Measurements from ENCODE around the gene DGCR2.

The DGCR2 gene

DNA sequence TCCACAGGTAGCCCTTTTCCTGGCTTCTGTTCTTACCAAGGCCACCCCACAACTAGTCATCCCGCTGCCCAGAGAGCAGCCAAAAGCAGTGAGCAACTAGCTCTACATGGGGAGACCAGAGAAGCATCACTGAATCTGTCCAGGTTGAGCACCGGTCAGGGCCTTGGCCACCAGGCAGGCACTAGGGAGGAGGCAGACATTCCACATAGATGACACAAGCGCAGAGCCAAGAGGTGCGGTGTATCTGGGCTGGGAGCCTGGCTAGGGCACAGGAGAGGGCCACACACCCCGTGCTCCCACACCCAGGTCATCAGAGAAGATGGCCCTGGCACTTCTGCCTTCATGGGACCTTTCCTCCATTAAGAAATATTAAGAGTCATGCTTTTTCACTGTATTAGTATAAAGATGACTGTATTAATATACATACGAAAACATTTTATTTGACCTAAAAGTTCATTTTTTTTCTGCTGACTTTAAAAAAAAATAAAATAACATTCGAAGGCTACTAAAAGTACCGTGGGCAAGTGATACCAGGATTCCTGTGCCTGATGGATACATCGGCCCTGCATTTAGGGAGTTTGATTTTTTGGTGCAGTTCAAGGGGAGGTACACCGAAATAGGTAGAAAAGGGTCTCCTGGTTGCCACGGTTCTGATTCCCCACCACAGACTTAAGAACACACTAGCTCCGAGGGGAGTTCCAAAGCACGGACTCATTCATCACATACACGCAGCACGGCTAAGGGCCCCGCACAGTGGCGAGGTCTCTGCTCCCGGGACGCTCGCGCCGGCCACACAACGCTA is 1.2 kb downstream of the DGCR2 start:
- Histone ChIP-seq H3K4me1 (ENCODE audit: control insufficient read depth in 1 of 2, insufficient read depth in 2 of 2, low read length in 2 of 2) (peaks cover 50 to 52% of the 10 kb centered on the region in 2 donors), H3K27ac (ENCODE audit: low read depth, low read length) (peak overlapping the region; percentile 83), H3K4me3 (ENCODE audit: low read depth in 1 of 2, low read length in 2 of 2) (peak overlapping the region; percentile 90 to 96), H3K36me3 (ENCODE audit: control insufficient read depth in 1 of 2, insufficient read depth in 2 of 2, low read length in 2 of 2) (peaks cover 0 to 7% of the 10 kb centered on the region in 2 donors), H3K9me3 (ENCODE audit: control insufficient read depth in 1 of 2, low read length in 2 of 2) (no peaks in the 10 kb centered on the region), H3K9ac (ENCODE audit: low read depth in 1 of 2, low read length in 2 of 2) (peak overlapping the region; percentile 90 to 98), H3K27me3 (ENCODE audit: control insufficient read depth in 1 of 2, insufficient read depth in 2 of 2, low read length in 2 of 2) (no peaks in the 10 kb centered on the region)

DNA sequence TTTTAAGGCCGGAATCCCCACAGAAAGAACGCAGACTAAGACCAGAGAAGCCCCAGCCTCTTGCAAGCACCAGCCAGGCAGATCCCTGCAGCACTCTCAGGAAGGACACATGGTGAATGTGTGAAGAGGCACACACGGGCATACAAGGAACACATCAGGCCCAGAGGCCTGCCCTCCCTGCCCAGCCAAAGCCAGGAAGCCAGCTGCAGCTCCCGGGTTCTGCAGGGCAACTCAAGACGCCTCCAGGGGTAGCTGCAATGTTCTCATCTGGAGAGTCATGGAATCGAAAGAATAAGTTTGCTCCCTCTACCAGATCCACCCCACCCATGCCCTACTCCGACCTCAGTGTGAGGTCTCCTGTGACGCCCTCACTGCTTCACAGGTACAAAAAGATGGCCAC is 2.3 kb downstream of the DGCR2 start:
- H3K9me3 ChIP-seq (ENCODE audit: control insufficient read depth in 1 of 2, low read length in 2 of 2) = no peaks in the 10 kb centered on the region
- H3K27me3 ChIP-seq (ENCODE audit: control insufficient read depth in 1 of 2, insufficient read depth in 2 of 2, low read length in 2 of 2) = no peaks in the 10 kb centered on the region
- no peak overlapping the region for H3K27ac ChIP-seq (ENCODE audit: low read depth, low read length)
- H3K4me1 ChIP-seq (ENCODE audit: control insufficient read depth in 1 of 2, insufficient read depth in 2 of 2, low read length in 2 of 2) = peaks cover 50 to 53% of the 10 kb centered on the region in 2 donors
- H3K4me3 ChIP-seq (ENCODE audit: low read depth in 1 of 2, low read length in 2 of 2) = peak overlapping the region; percentile 90 to 96
- H3K9ac ChIP-seq (ENCODE audit: low read depth in 1 of 2, low read length in 2 of 2) = peak overlapping the region in 1 of 2 donors; percentile 90
- peaks cover 0 to 9% of the 10 kb centered on the region in 2 donors for H3K36me3 ChIP-seq (ENCODE audit: control insufficient read depth in 1 of 2, insufficient read depth in 2 of 2, low read length in 2 of 2)

DNA sequence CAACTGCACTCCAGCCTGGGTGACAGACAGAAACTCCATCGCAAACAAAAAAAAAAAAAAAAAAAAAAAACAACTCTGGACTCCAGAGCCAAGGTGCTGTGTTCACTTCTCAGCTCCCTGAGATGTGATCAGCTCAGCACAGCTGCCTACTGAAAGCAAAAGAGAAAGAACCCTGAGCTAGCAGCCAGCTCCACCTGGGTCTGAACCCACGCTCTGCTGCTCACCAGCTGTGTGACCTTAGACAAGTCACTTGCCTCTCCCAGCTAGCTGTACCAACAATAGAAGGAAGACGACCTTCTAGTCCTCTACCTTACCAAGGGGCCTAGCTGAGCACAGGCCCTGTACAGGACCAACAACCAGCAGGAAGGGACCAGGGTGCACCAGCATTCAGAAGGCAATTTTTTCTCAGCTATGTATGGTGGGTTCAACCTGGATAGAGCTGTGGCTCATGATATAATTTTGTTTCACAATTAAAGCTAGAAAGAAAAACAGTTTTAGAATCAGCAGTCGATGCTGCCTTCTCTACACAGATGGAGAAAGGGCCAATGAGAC is 3.8 kb downstream of the DGCR2 start:
- Histone ChIP-seq H3K4me3 (ENCODE audit: low read depth in 1 of 2, low read length in 2 of 2) (no peak overlapping the region), H3K27ac (ENCODE audit: low read depth, low read length) (no peak overlapping the region), H3K4me1 (ENCODE audit: control insufficient read depth in 1 of 2, insufficient read depth in 2 of 2, low read length in 2 of 2) (peaks cover 50 to 57% of the 10 kb centered on the region in 2 donors), H3K27me3 (ENCODE audit: control insufficient read depth in 1 of 2, insufficient read depth in 2 of 2, low read length in 2 of 2) (no peaks in the 10 kb centered on the region), H3K9ac (ENCODE audit: low read depth in 1 of 2, low read length in 2 of 2) (no peak overlapping the region), H3K36me3 (ENCODE audit: control insufficient read depth in 1 of 2, insufficient read depth in 2 of 2, low read length in 2 of 2) (peaks cover 0 to 9% of the 10 kb centered on the region in 2 donors), H3K9me3 (ENCODE audit: control insufficient read depth in 1 of 2, low read length in 2 of 2) (no peaks in the 10 kb centered on the region)

DNA sequence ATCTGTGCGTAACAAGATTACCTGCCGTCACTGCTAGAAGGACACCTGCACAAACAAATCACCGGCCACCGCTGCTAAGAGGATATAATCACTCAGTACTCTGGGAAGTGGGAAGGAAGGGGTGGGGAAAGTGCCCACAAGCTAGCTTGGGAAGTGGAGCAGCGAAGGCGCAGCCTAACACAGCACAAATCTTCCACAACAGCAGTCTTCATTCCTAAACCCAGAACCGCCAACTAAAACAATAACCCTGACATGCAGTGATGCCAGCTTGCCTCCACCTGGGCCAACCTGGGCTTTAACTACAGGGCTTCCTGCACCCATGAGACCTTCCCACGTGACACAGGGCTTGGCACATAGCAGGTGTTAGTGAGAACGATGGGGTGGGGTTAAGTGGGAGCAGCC is 5.1 kb downstream of the DGCR2 start:
- Histone ChIP-seq H3K9me3 (ENCODE audit: control insufficient read depth in 1 of 2, low read length in 2 of 2) (no peaks in the 10 kb centered on the region), H3K4me1 (ENCODE audit: control insufficient read depth in 1 of 2, insufficient read depth in 2 of 2, low read length in 2 of 2) (peaks cover 45 to 51% of the 10 kb centered on the region in 2 donors), H3K4me3 (ENCODE audit: low read depth in 1 of 2, low read length in 2 of 2) (no peak overlapping the region), H3K27me3 (ENCODE audit: control insufficient read depth in 1 of 2, insufficient read depth in 2 of 2, low read length in 2 of 2) (no peaks in the 10 kb centered on the region), H3K36me3 (ENCODE audit: control insufficient read depth in 1 of 2, insufficient read depth in 2 of 2, low read length in 2 of 2) (peaks cover 0 to 9% of the 10 kb centered on the region in 2 donors), H3K27ac (ENCODE audit: low read depth, low read length) (no peak overlapping the region), H3K9ac (ENCODE audit: low read depth in 1 of 2, low read length in 2 of 2) (peak overlapping the region in 1 of 2 donors; percentile 34)

DNA sequence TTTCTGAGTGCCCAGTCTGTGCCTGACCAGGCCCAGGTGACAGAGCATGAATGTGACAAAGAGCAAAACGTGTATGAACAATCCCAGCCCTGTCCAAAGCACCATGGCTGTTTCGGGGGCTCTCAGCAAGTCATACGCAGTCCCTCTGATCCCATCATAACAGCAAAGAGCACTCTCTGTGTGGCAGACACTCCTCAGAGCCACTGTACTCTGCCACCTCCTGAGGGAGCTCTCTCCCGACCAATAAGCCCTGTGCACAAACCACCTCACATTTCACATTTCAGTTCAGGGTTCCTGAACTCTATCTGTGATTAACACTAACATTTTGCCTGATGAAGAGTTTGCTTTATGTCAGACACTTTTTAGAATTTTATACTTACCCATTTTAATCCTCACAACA is 6.6 kb downstream of the DGCR2 start:
- peaks cover 35 to 48% of the 10 kb centered on the region in 2 donors for H3K4me1 ChIP-seq (ENCODE audit: control insufficient read depth in 1 of 2, insufficient read depth in 2 of 2, low read length in 2 of 2)

DNA sequence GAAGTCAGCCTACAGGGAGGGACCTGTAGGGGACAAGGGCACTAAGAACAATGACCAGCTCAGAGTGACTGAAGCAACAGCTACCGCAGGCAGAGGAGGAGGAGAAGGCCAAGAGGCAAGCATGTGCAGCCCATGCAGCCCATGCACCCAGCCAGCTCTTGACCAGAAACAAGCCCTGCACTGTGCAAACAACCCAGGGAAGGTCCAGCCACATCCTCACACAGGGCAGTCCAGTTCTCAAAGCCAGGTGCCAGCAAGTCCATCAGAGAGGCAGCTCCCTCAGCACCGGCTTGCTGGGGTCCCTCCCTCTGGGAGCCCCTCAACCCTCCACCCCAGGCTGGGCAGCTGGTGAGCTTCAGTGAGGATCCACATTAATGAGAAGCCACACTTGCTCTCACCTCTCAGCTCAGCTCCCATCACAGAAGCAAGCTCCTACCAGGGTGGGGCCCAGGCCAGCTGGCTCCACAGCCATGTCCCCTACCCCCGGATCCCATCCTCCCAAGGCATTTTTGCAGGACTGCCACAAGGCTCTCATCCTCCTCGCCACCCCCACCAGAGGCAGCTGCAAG is 7.1 kb downstream of the DGCR2 start:
- H3K4me1 ChIP-seq (ENCODE audit: control insufficient read depth in 1 of 2, insufficient read depth in 2 of 2, low read length in 2 of 2) = peaks cover 32 to 45% of the 10 kb centered on the region in 2 donors
- no peaks in the 10 kb centered on the region for H3K9me3 ChIP-seq (ENCODE audit: control insufficient read depth in 1 of 2, low read length in 2 of 2)
- peaks cover 0 to 9% of the 10 kb centered on the region in 2 donors for H3K36me3 ChIP-seq (ENCODE audit: control insufficient read depth in 1 of 2, insufficient read depth in 2 of 2, low read length in 2 of 2)
- no peak overlapping the region for H3K4me3 ChIP-seq (ENCODE audit: low read depth in 1 of 2, low read length in 2 of 2)
- no peak overlapping the region for H3K27ac ChIP-seq (ENCODE audit: low read depth, low read length)
- H3K27me3 ChIP-seq (ENCODE audit: control insufficient read depth in 1 of 2, insufficient read depth in 2 of 2, low read length in 2 of 2) = no peaks in the 10 kb centered on the region
- H3K9ac ChIP-seq (ENCODE audit: low read depth in 1 of 2, low read length in 2 of 2) = no peak overlapping the region

More for the DNA sequence above, 6.6 kb downstream of the DGCR2 start:
- H3K27ac ChIP-seq (ENCODE audit: low read depth, low read length) = no peak overlapping the region
- H3K36me3 ChIP-seq (ENCODE audit: control insufficient read depth in 1 of 2, insufficient read depth in 2 of 2, low read length in 2 of 2) = peaks cover 0 to 9% of the 10 kb centered on the region in 2 donors
- no peak overlapping the region for H3K4me3 ChIP-seq (ENCODE audit: low read depth in 1 of 2, low read length in 2 of 2)
- H3K9ac ChIP-seq (ENCODE audit: low read depth in 1 of 2, low read length in 2 of 2) = no peak overlapping the region
- H3K9me3 ChIP-seq (ENCODE audit: control insufficient read depth in 1 of 2, low read length in 2 of 2) = no peaks in the 10 kb centered on the region
- no peaks in the 10 kb centered on the region for H3K27me3 ChIP-seq (ENCODE audit: control insufficient read depth in 1 of 2, insufficient read depth in 2 of 2, low read length in 2 of 2)

DNA sequence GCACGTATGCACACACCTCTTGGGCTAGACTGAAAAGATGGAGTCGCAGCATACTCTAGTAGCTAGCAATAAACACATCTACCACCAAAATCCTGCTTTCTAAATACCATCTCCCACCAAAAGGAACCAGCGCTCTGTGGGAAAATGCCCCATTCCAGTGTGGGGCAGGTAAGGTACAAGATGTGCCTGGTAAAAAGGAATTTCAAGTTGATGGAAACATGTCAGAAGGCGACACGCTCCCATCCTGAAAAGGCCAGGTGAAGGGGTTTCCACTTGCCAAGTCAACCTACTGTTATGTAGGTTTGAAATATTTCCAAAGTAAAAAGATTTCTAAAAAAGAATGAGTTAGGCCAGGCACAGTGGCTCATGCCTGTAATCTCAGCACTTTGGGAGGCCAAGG is 8.8 kb downstream of the DGCR2 start:
- no peak overlapping the region for H3K27ac ChIP-seq (ENCODE audit: low read depth, low read length)
- H3K4me1 ChIP-seq (ENCODE audit: control insufficient read depth in 1 of 2, insufficient read depth in 2 of 2, low read length in 2 of 2) = peaks cover 32 to 45% of the 10 kb centered on the region in 2 donors
- no peaks in the 10 kb centered on the region for H3K9me3 ChIP-seq (ENCODE audit: control insufficient read depth in 1 of 2, low read length in 2 of 2)
- H3K4me3 ChIP-seq (ENCODE audit: low read depth in 1 of 2, low read length in 2 of 2) = no peak overlapping the region
- H3K9ac ChIP-seq (ENCODE audit: low read depth in 1 of 2, low read length in 2 of 2) = no peak overlapping the region
- H3K27me3 ChIP-seq (ENCODE audit: control insufficient read depth in 1 of 2, insufficient read depth in 2 of 2, low read length in 2 of 2) = no peaks in the 10 kb centered on the region
- peaks cover 0 to 9% of the 10 kb centered on the region in 2 donors for H3K36me3 ChIP-seq (ENCODE audit: control insufficient read depth in 1 of 2, insufficient read depth in 2 of 2, low read length in 2 of 2)

DNA sequence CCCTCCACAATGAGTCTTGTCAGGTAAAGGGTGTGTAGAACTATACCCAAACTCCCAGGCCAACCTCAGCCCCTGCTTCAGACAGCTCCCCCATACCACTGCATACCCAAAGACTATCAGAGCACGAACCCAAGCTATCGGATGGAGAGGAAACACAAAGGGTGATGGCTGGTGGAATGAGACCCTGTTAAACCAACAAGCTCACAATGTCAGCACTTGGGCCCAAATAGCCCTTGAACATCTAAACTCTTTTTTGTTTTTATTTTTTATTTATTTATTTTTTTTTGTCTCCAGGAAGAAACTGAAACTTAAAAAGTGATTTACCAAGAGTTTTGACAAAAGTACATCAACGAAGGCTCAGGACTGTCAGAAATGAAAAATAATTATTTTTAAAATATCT is 10.6 kb downstream of the DGCR2 start:
- Histone ChIP-seq H3K36me3 (ENCODE audit: control insufficient read depth in 1 of 2, insufficient read depth in 2 of 2, low read length in 2 of 2) (peaks cover 0 to 5% of the 10 kb centered on the region in 2 donors), H3K4me3 (ENCODE audit: low read depth in 1 of 2, low read length in 2 of 2) (no peak overlapping the region), H3K27ac (ENCODE audit: low read depth, low read length) (no peak overlapping the region), H3K4me1 (ENCODE audit: control insufficient read depth in 1 of 2, insufficient read depth in 2 of 2, low read length in 2 of 2) (peaks cover 14 to 27% of the 10 kb centered on the region in 2 donors), H3K9ac (ENCODE audit: low read depth in 1 of 2, low read length in 2 of 2) (no peak overlapping the region), H3K9me3 (ENCODE audit: control insufficient read depth in 1 of 2, low read length in 2 of 2) (no peaks in the 10 kb centered on the region), H3K27me3 (ENCODE audit: control insufficient read depth in 1 of 2, insufficient read depth in 2 of 2, low read length in 2 of 2) (no peaks in the 10 kb centered on the region)

DNA sequence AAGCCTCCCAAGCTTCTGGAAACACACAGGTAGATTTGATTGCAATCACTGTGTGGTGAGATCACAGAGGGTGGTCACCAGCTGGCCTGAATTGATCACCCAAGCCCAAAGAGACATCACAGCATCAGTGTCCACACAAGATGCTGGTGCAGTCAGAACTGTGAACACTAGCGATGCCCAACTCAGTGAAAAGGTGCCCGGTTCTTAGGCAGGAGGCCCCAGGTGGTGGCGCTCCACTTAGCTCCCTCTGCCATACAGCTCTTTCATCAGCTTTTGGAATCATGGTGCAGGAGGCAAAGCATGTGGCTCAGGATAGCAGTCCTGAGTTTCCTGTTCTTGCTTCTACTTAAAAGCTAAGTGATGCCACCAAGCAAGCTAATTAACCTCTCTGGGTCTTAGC is 11.1 kb downstream of the DGCR2 start:
- no peak overlapping the region for H3K27ac ChIP-seq (ENCODE audit: low read depth, low read length)
- no peak overlapping the region for H3K9ac ChIP-seq (ENCODE audit: low read depth in 1 of 2, low read length in 2 of 2)
- H3K4me3 ChIP-seq (ENCODE audit: low read depth in 1 of 2, low read length in 2 of 2) = no peak overlapping the region
- no peaks in the 10 kb centered on the region for H3K9me3 ChIP-seq (ENCODE audit: control insufficient read depth in 1 of 2, low read length in 2 of 2)
- H3K36me3 ChIP-seq (ENCODE audit: control insufficient read depth in 1 of 2, insufficient read depth in 2 of 2, low read length in 2 of 2) = peaks cover 0 to 3% of the 10 kb centered on the region in 2 donors
- no peaks in the 10 kb centered on the region for H3K27me3 ChIP-seq (ENCODE audit: control insufficient read depth in 1 of 2, insufficient read depth in 2 of 2, low read length in 2 of 2)
- peaks cover 13 to 22% of the 10 kb centered on the region in 2 donors for H3K4me1 ChIP-seq (ENCODE audit: control insufficient read depth in 1 of 2, insufficient read depth in 2 of 2, low read length in 2 of 2)

DNA sequence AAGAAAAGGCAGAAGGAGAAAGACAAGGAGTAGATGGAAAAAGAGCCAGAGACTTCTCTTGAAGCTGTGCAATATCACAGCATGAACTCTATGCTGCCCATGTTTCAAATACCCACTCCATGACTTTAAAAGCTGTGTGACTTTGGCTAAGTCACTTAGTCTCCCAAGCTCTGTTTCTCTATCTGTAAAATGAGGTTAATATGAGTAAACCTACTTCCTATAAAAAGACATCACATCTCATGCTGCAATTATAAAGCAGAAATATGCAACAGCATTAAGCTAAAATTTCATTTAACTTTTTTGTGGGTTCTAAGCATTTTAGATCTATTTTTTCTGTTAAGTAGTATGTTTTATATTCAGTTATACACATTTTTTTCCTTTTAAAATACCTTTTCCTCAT is 11.6 kb downstream of the DGCR2 start:
- Histone ChIP-seq H3K27me3 (ENCODE audit: control insufficient read depth in 1 of 2, insufficient read depth in 2 of 2, low read length in 2 of 2) (no peaks in the 10 kb centered on the region), H3K4me1 (ENCODE audit: control insufficient read depth in 1 of 2, insufficient read depth in 2 of 2, low read length in 2 of 2) (peaks cover 13 to 22% of the 10 kb centered on the region in 2 donors)

More for the DNA sequence above, 11.6 kb downstream of the DGCR2 start:
- Histone ChIP-seq H3K27ac (ENCODE audit: low read depth, low read length) (no peak overlapping the region), H3K9ac (ENCODE audit: low read depth in 1 of 2, low read length in 2 of 2) (no peak overlapping the region), H3K4me3 (ENCODE audit: low read depth in 1 of 2, low read length in 2 of 2) (no peak overlapping the region), H3K36me3 (ENCODE audit: control insufficient read depth in 1 of 2, insufficient read depth in 2 of 2, low read length in 2 of 2) (no peaks in the 10 kb centered on the region), H3K9me3 (ENCODE audit: control insufficient read depth in 1 of 2, low read length in 2 of 2) (no peaks in the 10 kb centered on the region)

Measured in duodenal mucosa (tissue), 2 donors.